Fibroblast of lung (primary cell): ENCODE measurements around the gene KCTD21. TPM values are rescaled to one million over a fixed set of nuclear protein-coding genes. Genes with fewer than 3 reads are reported as not detected.

ENCODE experiments used
- DNase-seq, 2 donors: peaks; one replicate each; pipeline versions ENCODE4 v3.0.0 to v3.0.0-alpha.2; 2010; ENCODE audit warnings: low read depth in 2 of 2
- H2AFZ ChIP-seq: 2 replicates; pipeline ENCODE4 v1.5.1; 2012; ENCODE audit warnings: low read length, control low read depth, inconsistent platforms
- H3K27ac ChIP-seq: 2 replicates; pipeline ENCODE4 v1.5.1; 2011; ENCODE audit warnings: low read length, control low read depth; ENCODE audit not compliant: insufficient read depth
- H3K27me3 ChIP-seq: 2 replicates; pipeline ENCODE4 v1.5.1; 2011; ENCODE audit warnings: mild to moderate bottlenecking, low read length; ENCODE audit not compliant: control insufficient read depth, insufficient read depth
- H3K36me3 ChIP-seq: 2 replicates; pipeline ENCODE4 v1.5.1; 2011; ENCODE audit warnings: low read length; ENCODE audit not compliant: control insufficient read depth, insufficient read depth
- H3K4me1 ChIP-seq: 2 replicates; pipeline ENCODE4 v1.5.1; 2011; ENCODE audit warnings: low read length; ENCODE audit not compliant: control insufficient read depth, insufficient read depth; ENCODE audit errors: extremely low read depth
- H3K4me2 ChIP-seq: 2 replicates; pipeline ENCODE4 v1.5.1; 2011; ENCODE audit warnings: low read length, control low read depth; ENCODE audit not compliant: insufficient read depth; ENCODE audit errors: extremely low read depth
- H3K4me3 ChIP-seq, 4 experiments: fragments of 200-600 bp in 1 of 4; sonication (generic) in 1 of 4; replicated peaks in 1 of 4; 2 replicates each; pipeline ENCODE4 v1.5.1; 2011 to 2016; ENCODE audit warnings: low read length in 4 of 4, low read depth in 3 of 4, mild to moderate bottlenecking in 3 of 4, control low read depth in 2 of 4, inconsistent platforms in 1 of 4, mixed read lengths in 1 of 4; ENCODE audit not compliant: insufficient read depth in 1 of 4; ENCODE audit errors: control extremely low read depth in 1 of 4
- H3K79me2 ChIP-seq: 2 replicates; pipeline ENCODE4 v1.5.1; 2012; ENCODE audit warnings: mild to moderate bottlenecking, low read length, inconsistent platforms; ENCODE audit not compliant: control insufficient read depth, insufficient read depth
- H3K9ac ChIP-seq: 2 replicates; pipeline ENCODE4 v1.5.1; 2011; ENCODE audit warnings: mild to moderate bottlenecking, low read length, control low read depth; ENCODE audit not compliant: insufficient read depth
- H3K9me3 ChIP-seq: 2 replicates; pipeline ENCODE4 v1.5.1; 2012; ENCODE audit warnings: low read depth, low read length; ENCODE audit not compliant: control insufficient read depth, insufficient read depth
- H4K20me1 ChIP-seq: 2 replicates; pipeline ENCODE4 v1.5.1; 2011; ENCODE audit warnings: low read length; ENCODE audit not compliant: control insufficient read depth, insufficient read depth; ENCODE audit errors: extremely low read depth
- EZH2 ChIP-seq: IDR thresholded peaks from 2 replicates; pipeline ENCODE4 v1.5.1; 2012; ENCODE audit warnings: low read length, control low read depth, mild to moderate bottlenecking; ENCODE audit errors: missing control alignments
- polyA plus RNA-seq, 2 donors: library from polyadenylated mRNA; depleted of rRNA in 1 of 2; stranded (reverse) in 1 of 2; unstranded in 1 of 2; fragments of >200 nt; gene quantifications; 2 replicates each; pipeline ENCODE4 v1.2.1, GENCODE V29; 2011 to 2012; ENCODE audit warnings: missing spikeins in 1 of 2
- total RNA-seq: library from RNA; depleted of rRNA; stranded (reverse); fragments of >200 nt; gene quantifications from 2 replicates; pipeline ENCODE4 v1.2.1, GENCODE V29; 2014
- TF ChIP-seq, protein P1 (sequence below), 2 donors: IDR thresholded peaks in 1 of 2; conservative IDR thresholded peaks in 1 of 2; 1 replicate in 1 of 2; 2 replicates in 1 of 2; pipeline ENCODE4 v1.5.1; 2011 to 2012; ENCODE audit warnings: low read length in 2 of 2, control low read depth in 1 of 2, inconsistent platforms in 1 of 2, low read depth in 1 of 2, mild to moderate bottlenecking in 1 of 2

Gene KCTD21
- total and polyA plus RNA-seq, 2 donors (not counting 1 experiment from before 2014, with no cell fraction given), result 8.1 to 15.9 TPM

DNA sequence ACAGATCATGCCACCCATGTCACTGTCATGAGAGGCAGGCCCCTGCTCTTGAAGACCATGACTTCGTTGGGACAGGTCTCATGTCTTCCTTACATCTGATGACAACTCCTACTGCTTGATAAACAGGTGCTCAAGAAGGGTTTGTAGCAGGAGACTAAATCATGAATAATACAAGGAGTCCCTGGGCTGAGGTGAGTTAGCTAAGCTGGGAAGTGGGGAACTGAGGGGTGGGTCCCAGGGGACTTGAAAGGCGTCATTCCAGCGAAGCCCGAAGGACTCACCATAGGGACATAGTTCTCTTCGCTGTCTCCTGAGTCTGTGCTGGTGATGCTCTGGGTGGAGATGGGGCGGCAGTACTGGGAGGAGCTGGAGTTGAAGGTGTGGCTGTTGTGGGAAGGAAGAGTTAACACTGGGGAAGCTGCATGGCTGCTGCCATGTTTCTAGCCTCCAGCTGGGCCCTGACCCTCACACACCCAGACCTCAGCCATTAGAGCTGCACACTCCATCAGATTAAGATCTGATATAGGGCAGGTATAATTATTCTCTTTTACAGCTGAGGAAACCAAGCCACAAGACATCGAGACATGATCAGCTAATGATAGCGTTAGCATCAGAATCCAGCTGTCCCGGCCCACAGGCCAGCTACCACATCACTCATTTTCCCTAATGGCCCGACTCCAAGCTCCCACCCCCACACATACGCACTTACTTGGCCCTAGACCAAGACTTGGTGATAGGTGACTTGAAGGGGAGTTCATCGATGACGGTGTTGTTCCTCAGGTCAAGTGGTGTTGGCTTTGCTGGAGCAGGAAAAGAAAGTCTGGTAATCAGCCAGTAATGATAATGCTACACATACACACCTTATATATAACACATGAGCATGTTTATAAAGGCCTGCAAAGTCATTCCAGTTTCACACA, 33.2 kb upstream of the KCTD21 start:
- H4K20me1 ChIP-seq, result no peaks in the 10 kb centered on the region
- H3K36me3 ChIP-seq, result peaks cover 15% of the 10 kb centered on the region
- H3K4me2 ChIP-seq, result no peak overlapping the region
- DNase-seq, result no peak
- no peak overlapping the region for H3K27ac ChIP-seq
- no peaks in the 10 kb centered on the region for H3K79me2 ChIP-seq
- H2AFZ ChIP-seq, result no peak overlapping the region
- no peaks in the 10 kb centered on the region for H3K27me3 ChIP-seq
- TF ChIP-seq, protein P1, sequence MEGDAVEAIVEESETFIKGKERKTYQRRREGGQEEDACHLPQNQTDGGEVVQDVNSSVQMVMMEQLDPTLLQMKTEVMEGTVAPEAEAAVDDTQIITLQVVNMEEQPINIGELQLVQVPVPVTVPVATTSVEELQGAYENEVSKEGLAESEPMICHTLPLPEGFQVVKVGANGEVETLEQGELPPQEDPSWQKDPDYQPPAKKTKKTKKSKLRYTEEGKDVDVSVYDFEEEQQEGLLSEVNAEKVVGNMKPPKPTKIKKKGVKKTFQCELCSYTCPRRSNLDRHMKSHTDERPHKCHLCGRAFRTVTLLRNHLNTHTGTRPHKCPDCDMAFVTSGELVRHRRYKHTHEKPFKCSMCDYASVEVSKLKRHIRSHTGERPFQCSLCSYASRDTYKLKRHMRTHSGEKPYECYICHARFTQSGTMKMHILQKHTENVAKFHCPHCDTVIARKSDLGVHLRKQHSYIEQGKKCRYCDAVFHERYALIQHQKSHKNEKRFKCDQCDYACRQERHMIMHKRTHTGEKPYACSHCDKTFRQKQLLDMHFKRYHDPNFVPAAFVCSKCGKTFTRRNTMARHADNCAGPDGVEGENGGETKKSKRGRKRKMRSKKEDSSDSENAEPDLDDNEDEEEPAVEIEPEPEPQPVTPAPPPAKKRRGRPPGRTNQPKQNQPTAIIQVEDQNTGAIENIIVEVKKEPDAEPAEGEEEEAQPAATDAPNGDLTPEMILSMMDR (conservative IDR thresholded peaks at IDR 0.05 in 1 of 2, IDR thresholded peaks at IDR 0.05 in 1 of 2; ENCODE audit: low read depth in 1 of 2, low read length in 2 of 2), result no peak
- TF ChIP-seq EZH2, result no peak
- H3K4me1 ChIP-seq, result no peaks in the 10 kb centered on the region
- H3K9me3 ChIP-seq, result no peaks in the 10 kb centered on the region
- H3K4me3 ChIP-seq, result no peak overlapping the region
- no peak overlapping the region for H3K9ac ChIP-seq

DNA sequence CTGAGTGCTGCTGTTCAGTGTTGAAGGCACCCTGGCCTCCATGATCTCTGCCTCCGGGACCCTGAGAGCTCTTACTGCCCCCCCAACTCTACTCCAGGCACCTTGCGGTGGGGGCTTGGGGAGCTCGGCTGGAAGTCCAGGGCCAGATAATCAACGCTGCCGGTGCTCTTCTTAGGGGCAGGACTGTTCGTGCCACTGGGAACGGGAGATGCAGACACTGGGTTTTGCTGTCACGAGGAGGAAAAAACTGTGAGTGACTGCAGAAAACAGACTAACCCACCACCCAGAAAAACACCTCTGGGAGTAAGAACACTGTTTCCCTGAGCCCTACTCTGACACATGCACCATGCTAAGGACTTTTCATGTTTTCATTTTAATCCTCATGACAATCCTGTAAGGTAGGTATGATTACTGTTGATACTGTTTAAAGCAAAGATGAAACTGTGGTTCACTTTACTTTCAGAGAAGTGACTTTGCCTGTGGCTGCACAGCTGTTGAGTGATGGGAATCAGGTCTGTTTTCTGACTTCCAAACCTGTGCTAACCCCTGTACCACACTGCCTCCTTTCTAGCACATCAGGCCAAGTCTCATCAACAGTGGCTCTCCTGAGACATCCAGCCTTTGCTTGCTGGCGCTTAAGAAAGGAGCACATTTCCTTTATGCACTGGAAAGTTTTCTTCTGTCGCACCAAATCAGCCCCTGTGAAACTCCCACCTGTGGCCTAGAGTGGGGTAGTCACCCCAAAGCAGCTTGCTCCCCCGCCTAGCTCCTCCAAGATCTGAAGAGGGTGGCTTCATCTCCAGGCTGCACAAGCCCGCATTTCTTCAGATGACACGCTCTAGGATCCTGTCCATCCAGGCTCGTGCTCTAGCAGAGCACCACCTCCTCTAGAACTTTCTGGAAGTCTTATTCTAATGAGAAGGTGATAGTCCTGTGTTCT, 32.1 kb upstream of the KCTD21 start:
- Histone ChIP-seq H3K4me3 (no peak overlapping the region), H3K79me2 (no peaks in the 10 kb centered on the region), H3K27ac (no peak overlapping the region), H4K20me1 (no peaks in the 10 kb centered on the region), H3K4me1 (no peaks in the 10 kb centered on the region), H3K4me2 (no peak overlapping the region), H2AFZ (no peak overlapping the region), H3K9ac (no peak overlapping the region), H3K27me3 (no peaks in the 10 kb centered on the region), H3K36me3 (peaks cover 18% of the 10 kb centered on the region), H3K9me3 (no peaks in the 10 kb centered on the region)
- TF ChIP-seq EZH2, result no peak
- no peak for DNase-seq

GRCh38 chr11:78219493-78220217, 31.2 kb upstream of the KCTD21 start:
- no peaks in the 10 kb centered on the region for H3K27me3 ChIP-seq
- no peak overlapping the region for H3K9ac ChIP-seq
- H3K9me3 ChIP-seq, result no peaks in the 10 kb centered on the region
- no peak overlapping the region for H3K4me2 ChIP-seq
- TF ChIP-seq EZH2, result no peak
- TF ChIP-seq, protein P1 (conservative IDR thresholded peaks at IDR 0.05 in 1 of 2, IDR thresholded peaks at IDR 0.05 in 1 of 2; ENCODE audit: low read depth in 1 of 2, low read length in 2 of 2), result no peak
- no peak overlapping the region for H3K27ac ChIP-seq
- no peak overlapping the region for H2AFZ ChIP-seq
- no peak for DNase-seq
- H3K4me1 ChIP-seq, result no peaks in the 10 kb centered on the region
- no peaks in the 10 kb centered on the region for H3K79me2 ChIP-seq
- H3K36me3 ChIP-seq, result peaks cover 16% of the 10 kb centered on the region
- no peak overlapping the region for H3K4me3 ChIP-seq
- no peaks in the 10 kb centered on the region for H4K20me1 ChIP-seq
